ENCODE results near the gene GFI1B.

GFI1B gene

DNA sequence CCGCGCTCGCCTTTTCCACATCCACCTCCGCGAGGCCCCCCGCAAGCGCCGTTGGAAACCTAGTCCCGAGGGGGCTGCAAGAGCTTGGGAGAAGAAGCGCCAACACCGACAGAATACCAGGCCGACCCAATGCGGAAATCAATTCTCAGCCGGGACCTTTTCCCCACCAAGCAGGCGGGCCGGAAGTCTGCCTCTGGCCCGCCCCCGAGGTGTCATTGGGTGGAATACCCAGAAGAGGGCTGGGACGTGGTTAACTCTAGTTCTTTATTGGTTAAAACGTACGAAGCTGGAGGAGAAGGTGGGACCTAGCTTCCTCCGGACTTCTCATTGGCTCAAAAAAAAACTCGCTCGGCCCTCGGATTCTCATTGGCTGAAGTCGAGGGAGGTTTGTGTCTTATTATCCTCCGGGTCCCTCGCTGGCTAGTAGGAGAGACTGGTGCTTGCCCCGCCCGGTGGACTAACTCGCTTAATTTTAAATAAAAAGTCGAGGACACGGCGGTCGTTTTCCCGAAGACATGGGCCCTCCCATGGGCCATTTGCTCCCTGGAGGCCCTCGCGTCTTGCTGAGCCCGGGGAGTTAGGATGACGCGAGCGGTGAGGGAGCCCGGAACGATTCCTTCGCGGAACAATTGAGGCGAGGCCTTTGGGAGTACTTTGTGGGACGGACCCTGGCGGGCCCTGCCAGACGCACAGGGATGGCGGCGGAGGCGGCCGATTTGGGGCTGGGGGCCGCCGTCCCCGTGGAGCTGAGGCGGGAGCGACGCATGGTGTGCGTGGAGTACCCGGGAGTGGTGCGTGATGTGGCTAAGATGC lies 52.0 kb downstream of the GFI1B start, which contains the start of gene GTF3C5 (continued):
- TF ChIP-seq ZBTB10 (tag by site-specific recombination; IDR thresholded peaks at IDR 0.05) (peak; percentile 68; the same call in 1 of the 2 replicates), ZSCAN23 (tag by site-specific recombination; IDR thresholded peaks at IDR 0.05) (peak; percentile 98), ZNF132 (tag by site-specific recombination; IDR thresholded peaks at IDR 0.05; ENCODE audit: borderline replicate concordance) (no peak), ZNF433 (tag by site-specific recombination; IDR thresholded peaks at IDR 0.05; ENCODE audit: low read depth) (no peak), SCRT1 (tag by site-specific recombination; IDR thresholded peaks at IDR 0.05; ENCODE audit: borderline replicate concordance) (no peak), ZNF521 (tag by site-specific recombination; IDR thresholded peaks at IDR 0.05) (no peak), ZNF571 (tag by site-specific recombination; IDR thresholded peaks at IDR 0.05) (no peak), ZNF24 (tag by site-specific recombination; IDR thresholded peaks at IDR 0.05) (peak; percentile 93), ZSCAN30 (tag by site-specific recombination; IDR thresholded peaks at IDR 0.05) (peak; percentile 88; the same call in 1 of the 2 replicates), ZFHX2 (tag by site-specific recombination; conservative IDR thresholded peaks at IDR 0.05) (peak; percentile 54), ZNF223 (tag by site-specific recombination; IDR thresholded peaks at IDR 0.05) (no peak), SETDB1 (IDR thresholded peaks at IDR 0.05; ENCODE audit: insufficient read length, low read length) (no peak), ZNF292 (tag by site-specific recombination; IDR thresholded peaks at IDR 0.05; ENCODE audit: borderline replicate concordance, low read depth) (no peak), ZNF221 (tag by site-specific recombination; IDR thresholded peaks at IDR 0.05; ENCODE audit: borderline replicate concordance) (no peak), ZNF670 (tag by site-specific recombination; IDR thresholded peaks at IDR 0.05; ENCODE audit: low read depth) (no peak), ZNF514 (tag by site-specific recombination; IDR thresholded peaks at IDR 0.05) (no peak), ZNF792 (tag by site-specific recombination; IDR thresholded peaks at IDR 0.05) (peak; percentile 76; the same call in 1 of the 2 replicates), ZNF174 (tag by site-specific recombination; IDR thresholded peaks at IDR 0.05) (peak; percentile 49; the same call in 1 of the 2 replicates), ZNF394 (tag by site-specific recombination; IDR thresholded peaks at IDR 0.05; ENCODE audit: borderline replicate concordance) (peak; percentile 81), EGR2 (tag by site-specific recombination; IDR thresholded peaks at IDR 0.05; ENCODE audit: low read depth) (peak; percentile 52), BCL11A (tag by site-specific recombination; IDR thresholded peaks at IDR 0.05; ENCODE audit: low read depth) (no peak), REPIN1 (tag by site-specific recombination; IDR thresholded peaks at IDR 0.05; ENCODE audit: low read depth) (peak; percentile 90; the same call in 1 of the 2 replicates), MEIS1 (CRISPR knock-in tag; IDR thresholded peaks at IDR 0.05; ENCODE audit: borderline replicate concordance) (0 out of 2 replicates have a peak, but pooled peaks have one; percentile 31)
- TF ChIP-seq, protein P1, sequence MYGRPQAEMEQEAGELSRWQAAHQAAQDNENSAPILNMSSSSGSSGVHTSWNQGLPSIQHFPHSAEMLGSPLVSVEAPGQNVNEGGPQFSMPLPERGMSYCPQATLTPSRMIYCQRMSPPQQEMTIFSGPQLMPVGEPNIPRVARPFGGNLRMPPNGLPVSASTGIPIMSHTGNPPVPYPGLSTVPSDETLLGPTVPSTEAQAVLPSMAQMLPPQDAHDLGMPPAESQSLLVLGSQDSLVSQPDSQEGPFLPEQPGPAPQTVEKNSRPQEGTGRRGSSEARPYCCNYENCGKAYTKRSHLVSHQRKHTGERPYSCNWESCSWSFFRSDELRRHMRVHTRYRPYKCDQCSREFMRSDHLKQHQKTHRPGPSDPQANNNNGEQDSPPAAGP (tag by site-specific recombination; IDR thresholded peaks at IDR 0.05), result peak; percentile 99
- TF ChIP-seq, protein P2, sequence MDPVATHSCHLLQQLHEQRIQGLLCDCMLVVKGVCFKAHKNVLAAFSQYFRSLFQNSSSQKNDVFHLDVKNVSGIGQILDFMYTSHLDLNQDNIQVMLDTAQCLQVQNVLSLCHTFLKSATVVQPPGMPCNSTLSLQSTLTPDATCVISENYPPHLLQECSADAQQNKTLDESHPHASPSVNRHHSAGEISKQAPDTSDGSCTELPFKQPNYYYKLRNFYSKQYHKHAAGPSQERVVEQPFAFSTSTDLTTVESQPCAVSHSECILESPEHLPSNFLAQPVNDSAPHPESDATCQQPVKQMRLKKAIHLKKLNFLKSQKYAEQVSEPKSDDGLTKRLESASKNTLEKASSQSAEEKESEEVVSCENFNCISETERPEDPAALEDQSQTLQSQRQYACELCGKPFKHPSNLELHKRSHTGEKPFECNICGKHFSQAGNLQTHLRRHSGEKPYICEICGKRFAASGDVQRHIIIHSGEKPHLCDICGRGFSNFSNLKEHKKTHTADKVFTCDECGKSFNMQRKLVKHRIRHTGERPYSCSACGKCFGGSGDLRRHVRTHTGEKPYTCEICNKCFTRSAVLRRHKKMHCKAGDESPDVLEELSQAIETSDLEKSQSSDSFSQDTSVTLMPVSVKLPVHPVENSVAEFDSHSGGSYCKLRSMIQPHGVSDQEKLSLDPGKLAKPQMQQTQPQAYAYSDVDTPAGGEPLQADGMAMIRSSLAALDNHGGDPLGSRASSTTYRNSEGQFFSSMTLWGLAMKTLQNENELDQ (tag by site-specific recombination; IDR thresholded peaks at IDR 0.05; ENCODE audit: low read depth), result no peak
- TF ChIP-seq, protein P3, sequence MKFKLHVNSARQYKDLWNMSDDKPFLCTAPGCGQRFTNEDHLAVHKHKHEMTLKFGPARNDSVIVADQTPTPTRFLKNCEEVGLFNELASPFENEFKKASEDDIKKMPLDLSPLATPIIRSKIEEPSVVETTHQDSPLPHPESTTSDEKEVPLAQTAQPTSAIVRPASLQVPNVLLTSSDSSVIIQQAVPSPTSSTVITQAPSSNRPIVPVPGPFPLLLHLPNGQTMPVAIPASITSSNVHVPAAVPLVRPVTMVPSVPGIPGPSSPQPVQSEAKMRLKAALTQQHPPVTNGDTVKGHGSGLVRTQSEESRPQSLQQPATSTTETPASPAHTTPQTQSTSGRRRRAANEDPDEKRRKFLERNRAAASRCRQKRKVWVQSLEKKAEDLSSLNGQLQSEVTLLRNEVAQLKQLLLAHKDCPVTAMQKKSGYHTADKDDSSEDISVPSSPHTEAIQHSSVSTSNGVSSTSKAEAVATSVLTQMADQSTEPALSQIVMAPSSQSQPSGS (tag by site-specific recombination; IDR thresholded peaks at IDR 0.05; ENCODE audit: low read depth), result peak; percentile 30; the same call in 1 of the 2 replicates
- TF ChIP-seq, protein P4, sequence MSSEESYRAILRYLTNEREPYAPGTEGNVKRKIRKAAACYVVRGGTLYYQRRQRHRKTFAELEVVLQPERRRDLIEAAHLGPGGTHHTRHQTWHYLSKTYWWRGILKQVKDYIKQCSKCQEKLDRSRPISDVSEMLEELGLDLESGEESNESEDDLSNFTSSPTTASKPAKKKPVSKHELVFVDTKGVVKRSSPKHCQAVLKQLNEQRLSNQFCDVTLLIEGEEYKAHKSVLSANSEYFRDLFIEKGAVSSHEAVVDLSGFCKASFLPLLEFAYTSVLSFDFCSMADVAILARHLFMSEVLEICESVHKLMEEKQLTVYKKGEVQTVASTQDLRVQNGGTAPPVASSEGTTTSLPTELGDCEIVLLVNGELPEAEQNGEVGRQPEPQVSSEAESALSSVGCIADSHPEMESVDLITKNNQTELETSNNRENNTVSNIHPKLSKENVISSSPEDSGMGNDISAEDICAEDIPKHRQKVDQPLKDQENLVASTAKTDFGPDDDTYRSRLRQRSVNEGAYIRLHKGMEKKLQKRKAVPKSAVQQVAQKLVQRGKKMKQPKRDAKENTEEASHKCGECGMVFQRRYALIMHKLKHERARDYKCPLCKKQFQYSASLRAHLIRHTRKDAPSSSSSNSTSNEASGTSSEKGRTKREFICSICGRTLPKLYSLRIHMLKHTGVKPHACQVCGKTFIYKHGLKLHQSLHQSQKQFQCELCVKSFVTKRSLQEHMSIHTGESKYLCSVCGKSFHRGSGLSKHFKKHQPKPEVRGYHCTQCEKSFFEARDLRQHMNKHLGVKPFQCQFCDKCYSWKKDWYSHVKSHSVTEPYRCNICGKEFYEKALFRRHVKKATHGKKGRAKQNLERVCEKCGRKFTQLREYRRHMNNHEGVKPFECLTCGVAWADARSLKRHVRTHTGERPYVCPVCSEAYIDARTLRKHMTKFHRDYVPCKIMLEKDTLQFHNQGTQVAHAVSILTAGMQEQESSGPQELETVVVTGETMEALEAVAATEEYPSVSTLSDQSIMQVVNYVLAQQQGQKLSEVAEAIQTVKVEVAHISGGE (tag by site-specific recombination; conservative IDR thresholded peaks at IDR 0.05; ENCODE audit: low read depth), result peak; percentile 100
